GM18858 (cell line): Measurements from ENCODE around the gene PSMD1.
"Not testable (repeated sequence)": the region's sequence is repeated elsewhere in the genome, so short reads cannot be mapped to it uniquely, and the experiment has no call there.

Experiments
- ATAC-seq: cut with Tn5 transposase; IDR thresholded peaks from one replicate; pipeline ENCODE4 v1.9.1; 2021; ENCODE audit not compliant: unreplicated experiment

PSMD1 gene

DNA sequence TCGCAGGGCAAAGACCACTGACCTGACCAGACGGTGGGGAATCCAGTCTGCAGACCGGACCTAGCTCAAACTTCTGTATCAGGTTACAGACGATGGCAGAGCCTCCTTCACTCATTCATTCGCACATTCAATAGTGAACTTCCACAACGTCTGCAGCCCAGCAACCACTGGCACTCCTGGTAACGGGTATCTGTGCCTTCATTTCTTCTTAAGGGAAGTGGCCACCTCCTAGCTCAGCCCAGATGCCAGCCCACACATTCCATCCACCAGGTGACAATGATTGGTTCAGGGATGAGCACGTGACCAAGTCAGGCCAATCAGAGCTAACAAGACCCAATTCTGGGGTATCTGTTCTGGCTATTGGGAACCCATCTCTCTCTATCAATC is 125.8 kb downstream of the PSMD1 start:
- ATAC-seq = no peak

DNA sequence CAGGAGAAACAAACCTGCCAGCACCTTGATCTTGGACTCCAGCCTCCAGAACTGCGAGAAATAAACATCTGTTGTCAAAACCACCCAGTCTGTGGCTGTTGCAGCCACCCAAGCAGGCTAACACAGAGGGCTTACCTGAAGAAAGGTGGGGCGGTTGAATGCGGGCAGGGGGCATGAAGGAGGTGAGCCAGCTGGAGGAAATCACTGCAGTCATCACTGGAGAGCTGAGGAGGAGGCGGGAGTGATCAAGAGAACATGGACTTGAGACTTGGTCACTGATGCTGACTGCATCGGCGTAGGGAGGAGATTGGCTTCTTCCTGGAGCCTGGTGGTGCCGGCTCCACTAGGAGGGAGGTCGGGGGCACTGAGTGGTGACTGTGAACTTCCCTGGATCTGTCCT is 127.2 kb downstream of the PSMD1 start:
- no peak for ATAC-seq

- ATAC-seq = no peak
Observed at GRCh38 chr2:231184319-231184718, 127.7 kb downstream of the PSMD1 start.

- no peak for ATAC-seq
Observed at GRCh38 chr2:231185050-231185725, 128.5 kb downstream of the PSMD1 start.

- no peak for ATAC-seq
Observed at GRCh38 chr2:231185886-231186285, 129.2 kb downstream of the PSMD1 start.

DNA sequence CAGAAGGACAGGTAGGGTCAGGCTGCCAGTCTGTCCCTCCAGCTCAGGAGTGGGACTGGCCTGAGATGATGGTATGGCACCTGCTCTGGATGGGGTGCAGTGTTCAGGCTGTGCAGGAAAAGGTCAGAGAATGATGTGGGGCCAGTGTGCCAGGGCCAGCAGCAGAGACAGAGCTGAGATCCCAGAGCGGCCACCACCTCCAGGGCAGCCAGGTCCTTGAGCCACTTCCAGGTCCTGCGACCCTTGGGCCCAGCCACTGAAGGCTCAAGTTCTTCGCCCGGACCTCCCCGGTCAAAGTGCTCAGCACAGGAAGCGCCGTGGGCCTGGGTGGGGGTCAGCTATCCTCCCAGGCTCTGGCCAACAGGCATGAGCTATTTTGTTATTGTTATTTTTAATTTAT is 129.7 kb downstream of the PSMD1 start:
- ATAC-seq = no peak

DNA sequence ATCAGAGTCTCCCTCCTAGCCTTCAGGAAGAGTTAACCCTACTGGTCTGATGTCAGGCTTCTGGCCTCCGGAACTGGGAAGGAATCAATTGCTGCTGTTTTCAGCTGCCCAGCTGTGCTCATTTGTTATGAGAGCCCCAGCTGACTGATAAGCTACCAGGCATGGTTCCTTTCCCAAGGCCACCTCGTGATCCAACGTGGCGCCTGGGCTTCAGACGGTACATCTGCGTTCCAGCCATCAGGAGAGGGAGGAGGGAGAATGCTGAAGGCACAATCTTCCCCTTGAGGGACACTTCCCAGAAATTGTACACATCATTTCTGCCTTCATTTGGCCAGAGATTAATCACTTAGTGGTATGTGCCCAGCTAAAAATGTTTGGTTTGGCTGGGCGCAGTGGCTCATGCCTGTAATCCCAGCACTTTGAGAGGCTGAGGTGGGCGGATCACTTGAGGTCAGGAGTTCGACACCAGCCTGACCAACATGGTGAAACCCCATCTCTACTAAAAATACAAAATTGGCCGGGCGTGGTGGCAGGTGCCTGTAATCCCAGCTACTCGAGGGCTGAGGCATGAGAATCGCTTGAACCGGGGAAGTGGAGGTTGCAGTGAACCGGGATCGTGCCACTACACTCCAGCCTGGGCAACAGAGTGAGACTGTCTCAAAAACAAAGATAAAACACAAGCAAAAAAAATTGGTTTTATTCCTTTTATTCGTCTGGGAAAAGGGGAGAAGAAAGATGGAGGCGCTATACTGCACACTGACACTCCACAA is 131.3 kb downstream of the PSMD1 start:
- ATAC-seq = no peak

DNA sequence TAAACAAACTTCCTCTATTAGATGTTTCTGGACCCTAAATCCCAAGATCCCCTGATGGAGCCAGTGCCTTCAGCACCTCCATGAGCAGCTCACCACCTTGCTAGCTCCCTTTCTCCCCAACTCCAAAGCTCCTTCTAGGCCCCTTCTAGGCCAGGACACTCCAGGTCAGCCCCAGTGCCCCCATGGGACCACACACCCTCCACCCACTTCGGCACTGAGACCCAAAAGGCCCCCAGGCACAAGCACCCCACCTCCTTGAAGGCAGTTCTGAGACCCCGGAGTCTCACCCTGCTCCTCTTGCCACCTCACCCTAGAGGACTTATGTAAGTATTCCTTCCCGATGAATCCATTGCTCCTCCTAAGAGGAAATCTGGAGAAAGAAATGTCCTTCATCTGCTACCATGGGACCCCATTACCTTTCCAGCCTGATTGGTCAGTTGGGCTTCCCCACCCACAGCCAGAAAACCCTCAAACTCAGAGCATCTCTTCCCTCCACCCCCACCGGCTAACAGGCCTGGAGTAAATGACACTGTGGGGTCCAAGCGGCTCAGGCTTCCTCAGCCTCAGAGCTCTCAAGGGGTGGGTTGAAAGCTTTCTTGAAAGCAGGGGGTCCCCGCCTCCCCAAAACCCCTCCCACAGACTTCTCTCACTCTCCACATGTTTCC is 132.0 kb downstream of the PSMD1 start:
- ATAC-seq = no peak

- no peak for ATAC-seq
Observed at GRCh38 chr2:231189171-231189530, 132.5 kb downstream of the PSMD1 start.

- no peak for ATAC-seq
Observed at GRCh38 chr2:231189571-231190495, 133.2 kb downstream of the PSMD1 start.

GRCh38 chr2:231190531-231191197 is 134.0 kb downstream of the PSMD1 start:
- no peak for ATAC-seq

- ATAC-seq = no peak
Observed at GRCh38 chr2:231191896-231192872, 135.5 kb downstream of the PSMD1 start.

DNA sequence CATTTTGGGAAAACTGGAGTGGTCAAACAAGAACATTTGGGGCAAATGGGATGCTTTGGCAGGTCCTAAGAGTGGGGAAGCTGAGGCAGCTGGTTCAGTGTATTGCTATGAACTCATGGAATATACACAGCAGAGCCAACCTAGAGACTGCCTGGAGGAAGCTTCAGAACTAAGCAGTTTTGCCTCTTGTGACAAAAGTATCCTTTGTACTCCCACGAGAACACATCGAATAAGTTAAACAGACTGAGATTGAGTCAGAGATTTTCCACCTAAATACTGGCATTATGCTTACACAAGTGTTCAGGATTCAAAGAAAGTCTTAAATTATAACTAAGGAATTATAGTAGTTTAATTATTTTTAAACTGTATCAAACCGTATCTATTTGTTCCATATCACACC is 136.5 kb downstream of the PSMD1 start:
- no peak for ATAC-seq

- ATAC-seq = no peak
Observed at GRCh38 chr2:231196592-231196991, 139.9 kb downstream of the PSMD1 start.

- not testable (repeated sequence) for ATAC-seq
Observed at GRCh38 chr2:231197196-231197595, 140.5 kb downstream of the PSMD1 start.

GRCh38 chr2:231197706-231198290 is 141.1 kb downstream of the PSMD1 start:
- no peak for ATAC-seq

DNA sequence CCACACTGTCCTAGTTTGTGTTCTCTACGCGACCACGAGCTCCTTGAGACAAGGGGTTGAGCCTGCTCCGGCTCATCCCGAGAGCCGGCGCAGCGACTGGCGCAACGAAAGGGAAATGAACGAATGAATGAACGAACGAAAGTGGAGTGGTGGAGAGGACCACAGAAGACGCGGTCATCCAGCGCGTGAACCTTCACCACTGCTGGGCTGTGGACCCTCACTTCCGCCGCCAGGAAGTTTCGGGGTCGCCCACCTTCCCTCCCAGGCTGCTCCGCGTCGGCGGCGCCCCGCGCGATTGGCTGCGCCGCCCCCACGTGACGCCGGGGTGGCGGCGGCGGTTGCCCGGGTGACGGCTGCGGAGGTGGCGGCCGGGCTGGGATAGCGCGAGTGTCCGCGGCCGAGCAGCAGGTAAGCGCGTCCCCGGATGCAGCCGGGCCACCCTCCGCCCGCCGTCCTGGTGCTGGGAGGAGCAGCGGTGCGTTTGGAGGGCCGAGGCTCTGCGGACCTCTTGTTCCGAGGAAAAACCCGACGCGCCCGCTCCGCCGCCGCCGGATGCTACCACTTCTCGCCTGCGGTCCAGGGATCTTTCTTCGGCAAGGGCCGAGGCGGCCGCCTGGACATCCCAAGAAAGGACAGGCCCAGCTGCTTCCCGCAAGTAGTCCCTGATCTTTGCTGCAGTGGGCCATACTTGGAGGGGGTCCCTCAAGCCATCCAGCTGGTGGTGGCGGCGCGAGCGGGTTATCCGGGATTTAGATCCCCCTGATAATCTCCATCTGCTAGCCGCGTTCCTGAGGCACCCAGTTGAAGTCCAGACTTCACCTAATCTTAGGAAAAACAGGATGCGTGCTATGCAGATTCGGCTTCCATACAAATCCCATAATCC is 141.9 kb downstream of the PSMD1 start, which contains the start of gene ARMC9:
Gene ARMC9 (plus strand): TSS at position 341 of the 883 bp plus-strand sequence. CDS start 7,608 bp downstream, outside the sequence.
- ATAC-seq = peak; percentile 98

DNA sequence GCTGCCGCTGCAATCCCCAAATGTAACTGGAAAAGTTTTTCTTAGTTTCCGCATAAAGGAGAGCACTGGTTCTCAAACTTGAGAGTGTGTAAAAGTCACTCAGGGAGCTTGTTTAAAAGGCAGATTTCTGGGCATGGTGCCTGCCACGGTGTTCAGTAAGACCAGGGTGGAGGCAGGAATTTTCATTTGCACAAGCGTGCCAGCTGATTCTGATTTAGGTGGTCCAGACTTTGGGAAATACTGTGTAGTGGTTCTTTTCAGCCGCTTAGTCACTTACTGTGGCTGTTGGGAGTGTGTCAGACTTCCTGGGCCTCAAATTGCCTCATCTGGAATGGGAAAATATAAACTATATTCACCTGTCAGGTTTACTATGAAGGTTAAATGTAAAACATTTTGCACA is 142.6 kb downstream of the PSMD1 start:
- no peak for ATAC-seq
